ENCODE measurements around the gene RAP1GAP2. TPM values are rescaled to one million over a fixed set of nuclear protein-coding genes. Genes with fewer than 3 reads are reported as not detected.
A peak's percentile ranks its signal among the peaks of the same experiment; 100 is the strongest.

Gene RAP1GAP2
- total RNA-seq, 1 donor from 2014 or later: 3.8 TPM

GRCh38 chr17:2851615-2852014, 55.4 kb downstream of the RAP1GAP2 start:
- no peak overlapping the region for H2AFZ ChIP-seq (replicated peaks)

GRCh38 chr17:2852221-2852620, 56.0 kb downstream of the RAP1GAP2 start:
- H3K4me2 ChIP-seq: peak overlapping the region; percentile 79
- no peak overlapping the region for H3K9ac ChIP-seq
- H3K36me3 Mint-ChIP-seq: no peaks in the 10 kb centered on the region
- H3K27ac Mint-ChIP-seq: no peak overlapping the region
- no peak for DNase-seq (ENCODE audit: low spot score)
- no peaks in the 10 kb centered on the region for H3K9me3 ChIP-seq (ENCODE audit: low read depth)
- H3F3A ChIP-seq (ENCODE audit: low read depth): peaks cover 28% of the 10 kb centered on the region
- H3K4me1 Mint-ChIP-seq: peaks cover 25% of the 10 kb centered on the region
- H2AFZ ChIP-seq (replicated peaks): no peak overlapping the region
- peaks cover 40% of the 10 kb centered on the region for H3K27me3 Mint-ChIP-seq (ENCODE audit: insufficient read depth, low read depth)
- no peak overlapping the region for H3K4me3 ChIP-seq
- H4K20me1 ChIP-seq (ENCODE audit: low read depth): peaks cover 25% of the 10 kb centered on the region
- H3K27me3 ChIP-seq: peaks cover 75% of the 10 kb centered on the region
- no peak overlapping the region for H3K27ac ChIP-seq
- peaks cover 19% of the 10 kb centered on the region for H3K4me1 ChIP-seq
- no peaks in the 10 kb centered on the region for H3K9me3 Mint-ChIP-seq
- H3K79me2 ChIP-seq (ENCODE audit: low read depth): no peaks in the 10 kb centered on the region
- H3K4me3 Mint-ChIP-seq: peak overlapping the region; percentile 58
- H3K36me3 ChIP-seq: no peaks in the 10 kb centered on the region
- TF ChIP-seq CTCF (IDR thresholded peaks at IDR 0.05) (no peak), EZH2phosphoT487 (IDR thresholded peaks at IDR 0.05) (no peak), EZH2 (IDR thresholded peaks at IDR 0.05) (no peak)

More at GRCh38 chr17:2851615-2852014, 55.4 kb downstream of the RAP1GAP2 start:
- H3K4me2 ChIP-seq: no peak overlapping the region
- peaks cover 34% of the 10 kb centered on the region for H3K27me3 Mint-ChIP-seq (ENCODE audit: insufficient read depth, low read depth)
- H3K27me3 ChIP-seq: peaks cover 70% of the 10 kb centered on the region
- no peak for TF ChIP-seq EZH2phosphoT487 (IDR thresholded peaks at IDR 0.05)
- TF ChIP-seq EZH2 (IDR thresholded peaks at IDR 0.05): no peak
- no peak for TF ChIP-seq CTCF (IDR thresholded peaks at IDR 0.05)
- peaks cover 13% of the 10 kb centered on the region for H3K4me1 ChIP-seq
- no peak overlapping the region for H3K9ac ChIP-seq
- no peaks in the 10 kb centered on the region for H3K9me3 ChIP-seq (ENCODE audit: low read depth)
- H3K36me3 ChIP-seq: no peaks in the 10 kb centered on the region
- no peak overlapping the region for H3K27ac ChIP-seq
- H3K36me3 Mint-ChIP-seq: no peaks in the 10 kb centered on the region
- H3K4me3 ChIP-seq: no peak overlapping the region
- H4K20me1 ChIP-seq (ENCODE audit: low read depth): peaks cover 21% of the 10 kb centered on the region
- H3K4me3 Mint-ChIP-seq: peak overlapping the region; percentile 58
- DNase-seq (ENCODE audit: low spot score): no peak
- peaks cover 28% of the 10 kb centered on the region for H3F3A ChIP-seq (ENCODE audit: low read depth)
- H3K27ac Mint-ChIP-seq: no peak overlapping the region
- no peaks in the 10 kb centered on the region for H3K9me3 Mint-ChIP-seq
- no peaks in the 10 kb centered on the region for H3K79me2 ChIP-seq (ENCODE audit: low read depth)
- H3K4me1 Mint-ChIP-seq: peaks cover 21% of the 10 kb centered on the region

GRCh38 chr17:2852729-2853282, 56.6 kb downstream of the RAP1GAP2 start:
- no peak overlapping the region for H3K4me3 Mint-ChIP-seq
- H3K4me1 ChIP-seq: peaks cover 19% of the 10 kb centered on the region
- no peaks in the 10 kb centered on the region for H3K9me3 Mint-ChIP-seq
- peak overlapping the region; percentile 79 for H3K4me2 ChIP-seq
- peak overlapping the region; percentile 68 for H3K4me3 ChIP-seq
- peaks cover 43% of the 10 kb centered on the region for H3K27me3 Mint-ChIP-seq (ENCODE audit: insufficient read depth, low read depth)
- H3K9ac ChIP-seq: no peak overlapping the region
- TF ChIP-seq EZH2phosphoT487 (IDR thresholded peaks at IDR 0.05) (peak; percentile 79), EZH2 (IDR thresholded peaks at IDR 0.05) (peak; percentile 86), CTCF (IDR thresholded peaks at IDR 0.05) (no peak)
- H3K9me3 ChIP-seq (ENCODE audit: low read depth): no peaks in the 10 kb centered on the region
- peaks cover 25% of the 10 kb centered on the region for H3K4me1 Mint-ChIP-seq
- peaks cover 25% of the 10 kb centered on the region for H4K20me1 ChIP-seq (ENCODE audit: low read depth)
- H3F3A ChIP-seq (ENCODE audit: low read depth): peaks cover 28% of the 10 kb centered on the region
- peak; percentile 66 for DNase-seq (ENCODE audit: low spot score)
- no peaks in the 10 kb centered on the region for H3K36me3 Mint-ChIP-seq
- no peak overlapping the region for H3K27ac Mint-ChIP-seq
- H3K79me2 ChIP-seq (ENCODE audit: low read depth): no peaks in the 10 kb centered on the region
- no peak overlapping the region for H3K27ac ChIP-seq
- H3K36me3 ChIP-seq: no peaks in the 10 kb centered on the region
- peak overlapping the region; percentile 88 for H2AFZ ChIP-seq (replicated peaks)
- H3K27me3 ChIP-seq: peaks cover 75% of the 10 kb centered on the region

Data from neural progenitor cell (in vitro differentiated cells).